GM23248 (cell line): ENCODE measurements around the gene KHDC4. TPM values are rescaled to one million over a fixed set of nuclear protein-coding genes. Genes with fewer than 3 reads are reported as not detected.
A peak's percentile ranks its signal among the peaks of the same experiment; 100 is the strongest.
"Not testable (repeated sequence)": the region's sequence is repeated elsewhere in the genome, so short reads cannot be mapped to it uniquely, and the experiment has no call there.

Experiments
- DNase-seq: peaks from one replicate; pipeline ENCODE4 v3.0.0-alpha.2; 2015
- H2AFZ ChIP-seq: fragments of 200-600 bp; sonication (generic); 2 replicates; pipeline ENCODE4 v1.6.1; 2016; ENCODE audit warnings: antibody characterized with exemption
- H3F3A ChIP-seq: fragments of 200-600 bp; sonication (generic); 2 replicates; pipeline ENCODE4 v1.6.1; 2016; ENCODE audit warnings: mild to moderate bottlenecking, antibody characterized with exemption, mixed run types; ENCODE audit not compliant: insufficient read depth
- H3K27ac ChIP-seq: fragments of 200-600 bp; sonication (generic); 2 replicates; pipeline ENCODE4 v1.5.1; 2016; ENCODE audit warnings: mild to moderate bottlenecking
- H3K27me3 ChIP-seq: fragments of 200-600 bp; sonication (generic); replicated peaks from 2 replicates; pipeline ENCODE4 v1.6.1; 2016; ENCODE audit warnings: mild to moderate bottlenecking; ENCODE audit not compliant: insufficient read depth
- H3K36me3 ChIP-seq: fragments of 200-600 bp; sonication (generic); 2 replicates; pipeline ENCODE4 v1.6.1; 2016; ENCODE audit warnings: low read depth, mild to moderate bottlenecking
- H3K4me1 ChIP-seq: fragments of 200-600 bp; sonication (generic); 2 replicates; pipeline ENCODE4 v1.6.1; 2016; ENCODE audit warnings: mild to moderate bottlenecking; ENCODE audit not compliant: insufficient read depth
- H3K4me2 ChIP-seq: fragments of 200-600 bp; sonication (generic); one replicate; pipeline ENCODE4 v1.6.1; 2016; ENCODE audit warnings: mild to moderate bottlenecking; ENCODE audit not compliant: unreplicated experiment
- H3K4me3 ChIP-seq: fragments of 200-600 bp; sonication (generic); 2 replicates; pipeline ENCODE4 v1.5.1; 2016; ENCODE audit warnings: mild to moderate bottlenecking
- H3K79me2 ChIP-seq: fragments of 200-600 bp; sonication (generic); 2 replicates; pipeline ENCODE4 v1.6.1; 2016; ENCODE audit warnings: mild to moderate bottlenecking; ENCODE audit not compliant: insufficient read depth
- H3K9ac ChIP-seq: fragments of 200-600 bp; sonication (generic); 2 replicates; pipeline ENCODE4 v1.6.1; 2016; ENCODE audit warnings: mild to moderate bottlenecking
- H3K9me2 ChIP-seq: fragments of 200-600 bp; sonication (generic); 2 replicates; pipeline ENCODE4 v1.6.1; 2016; ENCODE audit warnings: mixed run types, mild to moderate bottlenecking, moderate library complexity; ENCODE audit not compliant: insufficient read depth
- H3K9me3 ChIP-seq: fragments of 200-600 bp; sonication (generic); one replicate; pipeline ENCODE4 v1.6.1; 2017; ENCODE audit warnings: low read depth
- H4K20me1 ChIP-seq: fragments of 200-600 bp; sonication (generic); 2 replicates; pipeline ENCODE4 v1.6.0; 2016; ENCODE audit not compliant: insufficient read depth
- EZH2 ChIP-seq: fragments of 200-600 bp; sonication (generic); IDR thresholded peaks from 2 replicates; pipeline ENCODE4 v1.6.1; 2018; ENCODE audit warnings: antibody characterized with exemption, mild to moderate bottlenecking; ENCODE audit not compliant: insufficient read depth, poor library complexity, severe bottlenecking
- EZH2phosphoT487 ChIP-seq: fragments of 200-600 bp; sonication (generic); IDR thresholded peaks from 2 replicates; pipeline ENCODE4 v1.6.1; 2018; ENCODE audit warnings: antibody characterized with exemption, moderate library complexity, mild to moderate bottlenecking, low read depth; ENCODE audit not compliant: insufficient read depth
- WGBS, 2 experiments: methylation state at CpG; one replicate each; pipeline ENCODE4 v1.1.6; 2015 to 2017; ENCODE audit warnings: low lambda C conversion rate in 2 of 2, low coverage in 1 of 2; ENCODE audit errors: missing lambda C conversion rate in 2 of 2; 5-methylcytosine and 5-hydroxymethylcytosine counted together
- in situ Hi-C: fragments of 300-500 bp; cut with MboI; formaldehyde crosslinking; loops from 2 replicates; pipeline ENCODE4 v1.15.0; 2020
- polyA plus RNA-seq: library from polyadenylated mRNA; unstranded; fragments of >200 nt; fragmentation: Nextera tagmentation; extraction: Ambion mirVana; gene quantifications from 2 replicates; pipeline ENCODE4 v1.2.1, GENCODE V29; 2016
- total RNA-seq: library from RNA; depleted of rRNA; stranded (reverse); fragments of >200 nt; shearing (Covaris generic); gene quantifications from 2 replicates; pipeline ENCODE4 v1.2.3, GENCODE V29; 2014

KHDC4 gene
- total and polyA plus RNA-seq, 2 experiments from 2014 or later: 24.2 to 27.8 TPM

DNA sequence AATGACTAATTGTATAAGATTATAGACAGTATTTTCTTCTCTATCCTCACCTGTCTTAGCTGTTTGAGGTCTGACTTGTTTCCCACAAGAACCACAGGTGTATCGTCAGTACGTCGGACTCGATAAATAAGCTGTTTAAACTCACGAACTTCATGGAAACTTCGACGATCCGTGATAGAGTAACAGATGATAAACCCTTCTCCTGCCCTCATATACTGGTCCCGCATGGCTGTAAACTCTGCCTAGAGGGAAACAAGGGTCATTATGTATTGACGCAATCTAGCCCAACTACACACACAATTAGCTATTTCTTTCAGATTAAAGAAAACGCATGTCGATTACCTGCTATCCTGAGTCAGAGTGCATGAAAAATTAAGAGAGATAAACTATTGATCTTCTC, 30.0 kb downstream of the KHDC4 start:
- H4K20me1 ChIP-seq: no peaks in the 10 kb centered on the region
- WGBS, 2 experiments: 94 to 95% methylated on average over 12 of the region's 12 CpGs
- H3K4me2 ChIP-seq: no peak overlapping the region
- H3K36me3 ChIP-seq: peaks cover 65% of the 10 kb centered on the region
- H3K27ac ChIP-seq: no peak overlapping the region
- H3K9me2 ChIP-seq: no peaks in the 10 kb centered on the region
- peaks cover 15% of the 10 kb centered on the region for H3F3A ChIP-seq
- DNase-seq: no peak
- in situ Hi-C loops: no loop called here
- no peak overlapping the region for H3K4me3 ChIP-seq
- no peak overlapping the region for H2AFZ ChIP-seq
- no peak overlapping the region for H3K9ac ChIP-seq
- no peaks in the 10 kb centered on the region for H3K27me3 ChIP-seq
- TF ChIP-seq EZH2phosphoT487: no peak
- no peak for TF ChIP-seq EZH2
- H3K4me1 ChIP-seq: no peaks in the 10 kb centered on the region
- H3K79me2 ChIP-seq: peaks cover 67% of the 10 kb centered on the region
- H3K9me3 ChIP-seq: no peaks in the 10 kb centered on the region

- in situ Hi-C loops: no loop called here
- Histone ChIP-seq H3K4me1 (no peaks in the 10 kb centered on the region), H3K79me2 (peaks cover 38% of the 10 kb centered on the region), H3F3A (peaks cover 40% of the 10 kb centered on the region), H4K20me1 (no peaks in the 10 kb centered on the region), H2AFZ (no peak overlapping the region), H3K36me3 (peaks cover 65% of the 10 kb centered on the region), H3K9ac (no peak overlapping the region), H3K9me2 (no peaks in the 10 kb centered on the region), H3K4me3 (no peak overlapping the region), H3K9me3 (no peaks in the 10 kb centered on the region), H3K27me3 (no peaks in the 10 kb centered on the region), H3K4me2 (no peak overlapping the region), H3K27ac (no peak overlapping the region)
- TF ChIP-seq EZH2phosphoT487 (no peak), EZH2 (no peak)
- 67 to 68% methylated on average over 4 of the region's 4 CpGs for WGBS, 2 experiments
- DNase-seq: no peak
Measured at GRCh38 chr1:155900161-155900560, 34.1 kb downstream of the KHDC4 start.

GRCh38 chr1:155899683-155900082, 34.5 kb downstream of the KHDC4 start:
- Histone ChIP-seq H3F3A (peaks cover 42% of the 10 kb centered on the region), H2AFZ (no peak overlapping the region), H3K4me1 (no peaks in the 10 kb centered on the region), H3K9me2 (no peaks in the 10 kb centered on the region), H3K4me3 (no peak overlapping the region), H3K9ac (no peak overlapping the region), H3K4me2 (no peak overlapping the region), H3K27me3 (no peaks in the 10 kb centered on the region), H3K9me3 (no peaks in the 10 kb centered on the region), H3K79me2 (peaks cover 33% of the 10 kb centered on the region), H3K36me3 (peaks cover 61% of the 10 kb centered on the region), H3K27ac (no peak overlapping the region), H4K20me1 (no peaks in the 10 kb centered on the region)
- TF ChIP-seq EZH2phosphoT487 (no peak), EZH2 (no peak)
- no peak for DNase-seq
- in situ Hi-C loops: no loop called here
- WGBS, 2 experiments: 95 to 100% methylated on average over 2 of the region's 2 CpGs

GRCh38 chr1:155898888-155899287, 35.3 kb downstream of the KHDC4 start:
- H3K9me3 ChIP-seq: no peaks in the 10 kb centered on the region
- H3K4me3 ChIP-seq: no peak overlapping the region
- in situ Hi-C loops: no loop called here
- H3K36me3 ChIP-seq: peaks cover 53% of the 10 kb centered on the region
- no peaks in the 10 kb centered on the region for H3K27me3 ChIP-seq
- H3K4me1 ChIP-seq: peaks cover 4% of the 10 kb centered on the region
- WGBS, 2 experiments: 80 to 83% methylated on average over 2 of the region's 2 CpGs
- H3K9ac ChIP-seq: no peak overlapping the region
- DNase-seq: no peak
- H2AFZ ChIP-seq: no peak overlapping the region
- no peak overlapping the region for H3K27ac ChIP-seq
- peaks cover 50% of the 10 kb centered on the region for H3F3A ChIP-seq
- TF ChIP-seq EZH2phosphoT487 (no peak), EZH2 (no peak)
- H3K4me2 ChIP-seq: no peak overlapping the region
- no peaks in the 10 kb centered on the region for H3K9me2 ChIP-seq
- peaks cover 33% of the 10 kb centered on the region for H3K79me2 ChIP-seq
- H4K20me1 ChIP-seq: no peaks in the 10 kb centered on the region

DNA sequence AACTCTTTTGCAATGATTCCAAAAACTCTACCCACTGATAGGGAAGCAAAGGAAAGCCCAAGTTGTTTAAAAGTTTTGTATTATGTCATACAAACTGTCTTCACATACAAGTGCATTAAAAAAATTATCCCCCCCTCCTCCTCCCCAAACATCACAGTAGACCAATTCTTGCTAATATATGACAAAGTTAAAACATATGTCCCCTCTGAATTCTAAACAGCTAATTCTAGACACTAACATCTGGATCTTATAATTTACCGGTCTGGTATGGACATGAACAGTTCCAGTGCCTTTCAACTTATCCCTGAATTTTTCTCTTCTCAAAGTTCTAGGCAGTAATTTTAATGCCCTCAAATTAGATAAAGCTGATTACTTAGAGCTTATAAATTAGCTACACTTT, 36.5 kb downstream of the KHDC4 start:
- Histone ChIP-seq H3K4me1 (peaks cover 14% of the 10 kb centered on the region), H3K9me2 (no peaks in the 10 kb centered on the region), H3K9me3 (no peaks in the 10 kb centered on the region), H4K20me1 (no peaks in the 10 kb centered on the region), H3K9ac (no peak overlapping the region), H3F3A (peaks cover 60% of the 10 kb centered on the region), H3K4me3 (no peak overlapping the region), H3K27ac (no peak overlapping the region), H3K4me2 (no peak overlapping the region), H3K36me3 (peaks cover 46% of the 10 kb centered on the region), H2AFZ (no peak overlapping the region), H3K79me2 (peaks cover 33% of the 10 kb centered on the region), H3K27me3 (no peaks in the 10 kb centered on the region)
- 19 to 21% methylated on average over 1 of the region's 1 CpG for WGBS, 2 experiments
- in situ Hi-C loops: no loop called here
- TF ChIP-seq EZH2phosphoT487: no peak
- no peak for TF ChIP-seq EZH2
- DNase-seq: no peak

GRCh38 chr1:155896476-155896875, 37.7 kb downstream of the KHDC4 start:
- H3K9me2 ChIP-seq, in situ Hi-C loops, DNase-seq, H3K9me3 ChIP-seq, H3K27ac ChIP-seq, H4K20me1 ChIP-seq, H2AFZ ChIP-seq, H3K27me3 ChIP-seq, H3K4me3 ChIP-seq, H3K4me2 ChIP-seq, H3K9ac ChIP-seq: not testable (repeated sequence)
- WGBS, 2 experiments: 87 to 88% methylated on average over 8 of the region's 8 CpGs
- Histone ChIP-seq H3F3A (peaks cover 68% of the 10 kb centered on the region), H3K36me3 (peaks cover 43% of the 10 kb centered on the region), H3K79me2 (peaks cover 29% of the 10 kb centered on the region), H3K4me1 (peaks cover 20% of the 10 kb centered on the region)

- in situ Hi-C loops, H3K9ac ChIP-seq, H3K9me2 ChIP-seq, DNase-seq, H3K4me3 ChIP-seq, H2AFZ ChIP-seq, H3K4me2 ChIP-seq, H3K9me3 ChIP-seq, H3K27me3 ChIP-seq, H4K20me1 ChIP-seq: not testable (repeated sequence)
- WGBS, 2 experiments: 88 to 93% methylated on average over 6 of the region's 6 CpGs
- peaks cover 35% of the 10 kb centered on the region for H3K36me3 ChIP-seq
- H3F3A ChIP-seq: peaks cover 66% of the 10 kb centered on the region
- peaks cover 22% of the 10 kb centered on the region for H3K79me2 ChIP-seq
- H3K4me1 ChIP-seq: peaks cover 21% of the 10 kb centered on the region
- peak overlapping the region; percentile 9; the same call in 1 of the 2 replicates for H3K27ac ChIP-seq
Measured at GRCh38 chr1:155895617-155896016, 38.6 kb downstream of the KHDC4 start.
